GM12878 (cell line): ENCODE measurements around the gene REN. TPM values are rescaled to one million over a fixed set of nuclear protein-coding genes. Genes with fewer than 3 reads are reported as not detected.

Experiments used
- ATAC-seq: fragments of 200-7000 bp; cut with Tn5 transposase; 3 replicates; pipeline ENCODE4 v1.9.1; 2020; ENCODE audit warnings: mild to moderate bottlenecking, moderate library complexity
- BruUV-seq: library from RNA; stranded (reverse); fragments of 400-500 nt; replicated peaks from 2 replicates; lab custom pipeline; 2021; lab: Mats Ljungman, UMichigan
- CTCF ChIA-PET: fragments of 300-600 bp; sonication (Branson Sonifier 250); formaldehyde crosslinking; extraction: SDS; loops from one replicate; lab custom pipeline; 2021; ENCODE audit warnings: inconsistent platforms; lab: Yijun Ruan, JAX
- POLR2A ChIA-PET: fragments of 350-600 bp; formaldehyde crosslinking; extraction: SDS; loops from one replicate; lab custom pipeline; 2021; ENCODE audit warnings: inconsistent platforms; lab: Charles Lee
- RAD21 ChIA-PET: fragments of 300-600 bp; sonication (Branson Sonifier 250); formaldehyde crosslinking; loops from one replicate; lab custom pipeline; 2023; ENCODE audit warnings: antibody characterized with exemption; ENCODE audit not compliant: unreplicated experiment; lab: Charles Lee
- SMC1A ChIA-PET: fragments of 300-600 bp; sonication (Branson Sonifier 250); formaldehyde crosslinking; loops from one replicate; lab custom pipeline; 2023; ENCODE audit not compliant: unreplicated experiment, uncharacterized antibody; lab: Charles Lee
- DNase-seq: peaks from one replicate; pipeline ENCODE4 v3.0.0-alpha.2; 2011; ENCODE audit warnings: low read depth, low spot score
- FAIRE-seq: peaks from 3 replicates; lab custom pipeline; 2011; peaks lifted over from hg19 to GRCh38; lab: Jason Lieb, UNC
- H2AFZ ChIP-seq: 2 replicates; pipeline ENCODE4 v1.6.0; 2011; ENCODE audit warnings: low read depth, low read length, control low read depth; ENCODE audit not compliant: control insufficient read depth
- H3K27ac ChIP-seq: 2 replicates; pipeline ENCODE4 v1.5.1; 2011; ENCODE audit warnings: control low read depth; ENCODE audit not compliant: control insufficient read depth, insufficient read depth
- H3K27me3 ChIP-seq, 2 experiments: replicated peaks in 1 of 2; 2 replicates each; pipeline versions ENCODE4 v1.6.0 to v1.6.1; 2011; ENCODE audit warnings: low read length in 1 of 2; ENCODE audit not compliant: control insufficient read depth in 2 of 2, insufficient read depth in 2 of 2
- H3K36me3 ChIP-seq, 2 experiments: 2 replicates each; pipeline ENCODE4 v1.5.1; 2011; ENCODE audit warnings: low read length in 1 of 2; ENCODE audit not compliant: control insufficient read depth in 2 of 2, insufficient read depth in 2 of 2
- H3K4me1 ChIP-seq: 2 replicates; pipeline ENCODE4 v1.6.1; 2011; ENCODE audit warnings: mild to moderate bottlenecking, low read length, moderate library complexity, mixed read lengths; ENCODE audit not compliant: control insufficient read depth, insufficient read depth
- H3K4me2 ChIP-seq: 2 replicates; pipeline ENCODE4 v1.6.0; 2011; ENCODE audit warnings: control low read depth; ENCODE audit not compliant: control insufficient read depth, insufficient read depth
- H3K4me3 ChIP-seq: fragments of 200-600 bp; sonication (generic); 2 replicates; pipeline ENCODE4 v1.5.1; 2016
- H3K79me2 ChIP-seq: 2 replicates; pipeline ENCODE4 v1.6.0; 2011; ENCODE audit warnings: low read length; ENCODE audit not compliant: control insufficient read depth, insufficient read depth
- H3K9ac ChIP-seq: 2 replicates; pipeline ENCODE4 v1.8.0; 2011; ENCODE audit warnings: low read length, control low read depth, mixed read lengths; ENCODE audit not compliant: control insufficient read depth, insufficient read depth
- H3K9me3 ChIP-seq: replicated peaks from 3 replicates; pipeline ENCODE4 v1.5.1; 2011; ENCODE audit warnings: mild to moderate bottlenecking, low read length; ENCODE audit not compliant: control insufficient read depth, insufficient read depth
- H4K20me1 ChIP-seq: 2 replicates; pipeline ENCODE4 v1.6.0; 2011; ENCODE audit not compliant: control insufficient read depth, insufficient read depth
- BRCA1 ChIP-seq: IDR thresholded peaks from 2 replicates; pipeline ENCODE4 v1.6.1; 2011; ENCODE audit warnings: low read depth, low read length, improper control_type of control experiment
- CREB1 ChIP-seq: IDR thresholded peaks from 2 replicates; pipeline ENCODE4 v1.6.1; 2012; ENCODE audit warnings: low read depth, mild to moderate bottlenecking, inconsistent platforms
- ETV6 ChIP-seq, 2 experiments: fragments of 450-650 bp in 1 of 2; IDR thresholded peaks in 1 of 2; conservative IDR thresholded peaks in 1 of 2; 2 replicates each; pipeline ENCODE4 v1.6.1; 2014; ENCODE audit warnings: antibody characterized with exemption in 1 of 2, borderline replicate concordance in 1 of 2, low read depth in 1 of 2, mild to moderate bottlenecking in 1 of 2, moderate library complexity in 1 of 2
- IRF5 ChIP-seq: fragments of 450-650 bp; IDR thresholded peaks from 2 replicates; pipeline ENCODE4 v1.6.1; 2017; ENCODE audit warnings: borderline replicate concordance
- MEF2B ChIP-seq: fragments of 450-650 bp; IDR thresholded peaks from 2 replicates; pipeline ENCODE4 v1.6.1; 2018; ENCODE audit warnings: mild to moderate bottlenecking, moderate library complexity; ENCODE audit not compliant: partially characterized antibody, poor library complexity, severe bottlenecking
- MXI1 ChIP-seq: fragments of 150-350 bp; IDR thresholded peaks from 2 replicates; pipeline ENCODE4 v1.6.1; 2011; ENCODE audit warnings: low read depth, mild to moderate bottlenecking, inconsistent platforms, low read length, improper control_type of control experiment
- NFYB ChIP-seq: IDR thresholded peaks from 2 replicates; pipeline ENCODE4 v1.6.1; 2011; ENCODE audit warnings: low read depth, mild to moderate bottlenecking, low read length, improper control_type of control experiment, moderate library complexity; ENCODE audit not compliant: insufficient read depth
- NR2C2 ChIP-seq: IDR thresholded peaks from 2 replicates; pipeline ENCODE4 v1.6.1; 2011; ENCODE audit warnings: borderline replicate concordance, low read depth; ENCODE audit not compliant: control insufficient read depth, insufficient read length
- POLR2AphosphoS5 ChIP-seq: IDR thresholded peaks from 2 replicates; pipeline ENCODE4 v1.6.1; 2011; ENCODE audit warnings: mild to moderate bottlenecking, low read length, inconsistent platforms
- RBBP5 ChIP-seq: fragments of 200-600 bp; sonication (generic); conservative IDR thresholded peaks from 2 replicates; pipeline ENCODE4 v1.6.1; 2016
- RELB ChIP-seq: fragments of 450-650 bp; IDR thresholded peaks from 2 replicates; pipeline ENCODE4 v1.6.1; 2017; ENCODE audit warnings: low read depth, mild to moderate bottlenecking, moderate library complexity
- SMAD5 ChIP-seq: IDR thresholded peaks from 2 replicates; pipeline ENCODE4 v1.6.1; 2016; ENCODE audit warnings: antibody characterized with exemption, low read depth
- ZNF384 ChIP-seq: IDR thresholded peaks from 2 replicates; pipeline ENCODE4 v1.6.1; 2012; ENCODE audit warnings: low read depth, mild to moderate bottlenecking, low read length, improper control_type of control experiment, borderline replicate concordance
- WGBS: methylation state at CpG from one replicate; pipeline ENCODE4 v1.1.6; 2016; ENCODE audit warnings: low lambda C conversion rate; ENCODE audit not compliant: insufficient replicate concordance, insufficient coverage; ENCODE audit errors: missing lambda C conversion rate; 5-methylcytosine and 5-hydroxymethylcytosine counted together
- in situ Hi-C: fragments of 300-500 bp; cut with MboI; formaldehyde crosslinking; loops from 9 replicates; pipeline ENCODE4 v1.14.3; 2018; ENCODE audit warnings: mixed read lengths
- intact Hi-C: fragments of 100-400 bp; cut with micrococcal nuclease; formaldehyde crosslinking; loops from one replicate; pipeline ENCODE4 v1.14.2; 2022; ENCODE audit not compliant: unreplicated experiment
- polyA plus RNA-seq, 11 experiments: library from polyadenylated mRNA; depleted of rRNA in 4 of 11; unstranded in 6 of 11; stranded (reverse) in 5 of 11; fragments of >200 nt; fragmentation: Nextera tagmentation in 4 of 11; fragmentation: Illumina TruSeq in 1 of 11; extraction: Ambion mirVana in 4 of 11; extraction: Trizol in 1 of 11; gene quantifications; 1 replicate in 1 of 11; 2 replicates in 10 of 11; pipeline versions ENCODE4 v1.2.1 to v1.2.3, GENCODE V29; 2011 to 2016; ENCODE audit warnings: inconsistent platforms in 2 of 11, missing spikeins in 2 of 11, low read depth in 1 of 11
- total RNA-seq, 4 experiments: library from RNA; depleted of rRNA in 3 of 4; stranded (reverse); fragments of >200 nt in 3 of 4; fragmentation: Illumina TruSeq in 1 of 4; extraction: Trizol in 1 of 4; gene quantifications; 2 replicates each; pipeline versions ENCODE4 v1.2.1 to v1.2.3, GENCODE V29; 2013 to 2021

The REN gene
- total and polyA plus RNA-seq, 10 of the 15 experiments (the other 5 are each of a cell fraction or from before 2014, with no cell fraction given), result not detected

- Histone ChIP-seq H3K9ac (no peak overlapping the region), H3K27me3 (peaks cover 0 to 2% of the 10 kb centered on the region in 2 experiments; a peak in 1 of 4 replicates), H3K4me2 (no peak overlapping the region), H4K20me1 (no peaks in the 10 kb centered on the region; the same call in 1 of the 2 replicates), H3K27ac (no peak overlapping the region), H3K4me1 (no peaks in the 10 kb centered on the region), H3K36me3 (no peaks in the 10 kb centered on the region), H3K9me3 (no peaks in the 10 kb centered on the region), H2AFZ (no peak overlapping the region), H3K79me2 (no peaks in the 10 kb centered on the region), H3K4me3 (no peak overlapping the region)
- ChIA-PET SMC1A (interaction anchor here (2.8 kb wide), 1 partner anchor 150 kb away, joined by 28 read pairs; no protein-coding TSS in a partner anchor), CTCF (interaction anchor here (2.7 kb wide), 1 partner anchor 147 kb away, joined by 13 read pairs; the partner anchor contains the start of gene PLEKHA6), RAD21 (no interaction called here), POLR2A (no interaction called here)
- no peak for DNase-seq
- BruUV-seq, result no TSS peak
- intact Hi-C loops, result no loop called here
- no peak for ATAC-seq
- TF ChIP-seq IRF5 (no peak), MEF2B (no peak), RBBP5 (no peak), ETV6 (conservative IDR thresholded peaks at IDR 0.05 in 1 of 2, IDR thresholded peaks at IDR 0.05 in 1 of 2; ENCODE audit: borderline replicate concordance in 1 of 2, low read depth in 1 of 2) (no peak)
- in situ Hi-C loops, result no loop called here
- no peak for FAIRE-seq
- 23% methylated on average over 3 of the region's 3 CpGs for WGBS
These were observed 46.6 kb upstream of the REN start for GRCh38 chr1:204212715-204213114.

GRCh38 chr1:204211046-204211445, 44.9 kb upstream of the REN start:
- WGBS, result 30% methylated on average over 7 of the region's 7 CpGs
- ChIA-PET CTCF (interaction anchor here (0.6 to 3.9 kb wide), 9 partner anchors 19 to 353 kb away, joined by 3 to 23 read pairs (median 5); no protein-coding TSS in a partner anchor), POLR2A (interaction anchor here (0.6 kb wide), 1 partner anchor 51 kb away, joined by 4 read pairs; no protein-coding TSS in a partner anchor), SMC1A (interaction anchor here (1.0 to 1.5 kb wide), 3 partner anchors 13 to 169 kb away, joined by 3 to 5 read pairs (median 3); no protein-coding TSS in a partner anchor), RAD21 (interaction anchor here (0.6 to 2.8 kb wide), 5 partner anchors 37 to 193 kb away, joined by 3 to 11 read pairs (median 4); no protein-coding TSS in a partner anchor)
- Histone ChIP-seq H3K9me3 (no peaks in the 10 kb centered on the region), H3K27me3 (peaks cover 0 to 6% of the 10 kb centered on the region in 2 experiments; a peak in 2 of 4 replicates), H3K36me3 (no peaks in the 10 kb centered on the region), H3K4me2 (no peak overlapping the region), H4K20me1 (no peaks in the 10 kb centered on the region; the same call in 1 of the 2 replicates), H3K27ac (no peak overlapping the region), H3K4me3 (no peak overlapping the region), H2AFZ (no peak overlapping the region), H3K4me1 (no peaks in the 10 kb centered on the region), H3K79me2 (no peaks in the 10 kb centered on the region), H3K9ac (no peak overlapping the region)
- intact Hi-C loops, result no loop called here
- ATAC-seq (no peak), DNase-seq (no peak), FAIRE-seq (no peak)
- in situ Hi-C loops, result no loop called here
- no TSS peak for BruUV-seq
- TF ChIP-seq SMAD5 (no peak), BRCA1 (no peak), POLR2AphosphoS5 (no peak), MXI1 (no peak), CREB1 (no peak), NR2C2 (no peak), ZNF384 (no peak), MEF2B (no peak), RELB (no peak), NFYB (no peak)
